Hepatocyte (in vitro differentiated cells): ENCODE measurements around the gene COQ6. TPM values are rescaled to one million over a fixed set of nuclear protein-coding genes. Genes with fewer than 3 reads are reported as not detected.
A peak's percentile ranks its signal among the peaks of the same experiment; 100 is the strongest.

ENCODE experiments used
- DNase-seq: peaks from one replicate; pipeline ENCODE4 v3.0.0-alpha.2; 2016; ENCODE audit warnings: low spot score
- H2AFZ ChIP-seq: fragments of 200-600 bp; sonication (generic); 2 replicates; pipeline ENCODE4 v1.6.0; 2016; ENCODE audit warnings: antibody characterized with exemption, mild to moderate bottlenecking
- H3K27ac ChIP-seq: fragments of 200-600 bp; sonication (generic); 2 replicates; pipeline ENCODE4 v1.5.1; 2016; ENCODE audit warnings: mild to moderate bottlenecking
- H3K27me3 ChIP-seq: fragments of 200-600 bp; sonication (generic); 2 replicates; pipeline ENCODE4 v1.6.1; 2016
- H3K36me3 ChIP-seq: fragments of 200-600 bp; sonication (generic); replicated peaks from 2 replicates; pipeline ENCODE4 v1.5.1; 2016; ENCODE audit warnings: low read depth; ENCODE audit not compliant: insufficient read depth
- H3K4me1 ChIP-seq: fragments of 200-600 bp; sonication (generic); 2 replicates; pipeline ENCODE4 v1.5.1; 2016; ENCODE audit warnings: mild to moderate bottlenecking, moderate library complexity; ENCODE audit not compliant: insufficient read depth
- H3K4me2 ChIP-seq: fragments of 200-600 bp; sonication (generic); 2 replicates; pipeline ENCODE4 v1.6.0; 2016
- H3K4me3 ChIP-seq: fragments of 200-600 bp; sonication (generic); 2 replicates; pipeline ENCODE4 v1.5.1; 2016; ENCODE audit warnings: mild to moderate bottlenecking
- H3K79me2 ChIP-seq: fragments of 200-600 bp; sonication (generic); 2 replicates; pipeline ENCODE4 v1.6.0; 2017; ENCODE audit warnings: mild to moderate bottlenecking
- H3K9me2 ChIP-seq: fragments of 200-600 bp; sonication (generic); replicated peaks from 2 replicates; pipeline ENCODE4 v1.6.0; 2017; ENCODE audit warnings: mild to moderate bottlenecking; ENCODE audit not compliant: insufficient read depth
- H3K9me3 ChIP-seq: fragments of 200-600 bp; sonication (generic); 2 replicates; pipeline ENCODE4 v1.5.1; 2016; ENCODE audit warnings: low read depth, mild to moderate bottlenecking
- H4K20me1 ChIP-seq: fragments of 200-600 bp; sonication (generic); 2 replicates; pipeline ENCODE4 v1.6.0; 2016; ENCODE audit warnings: mild to moderate bottlenecking; ENCODE audit not compliant: insufficient read depth, poor library complexity, severe bottlenecking
- EZH2 ChIP-seq: fragments of 200-600 bp; sonication (generic); IDR thresholded peaks from 2 replicates; pipeline ENCODE4 v1.6.1; 2016; ENCODE audit warnings: antibody characterized with exemption, mild to moderate bottlenecking, borderline replicate concordance
- EZH2phosphoT487 ChIP-seq: fragments of 200-600 bp; sonication (generic); IDR thresholded peaks from one replicate; pipeline ENCODE4 v1.6.1; 2018; ENCODE audit warnings: antibody characterized with exemption, mild to moderate bottlenecking, low read depth, moderate library complexity; ENCODE audit not compliant: unreplicated experiment, severe bottlenecking
- WGBS: methylation state at CpG from one replicate; pipeline ENCODE4 v1.1.6; 2016; ENCODE audit warnings: low lambda C conversion rate; ENCODE audit errors: missing lambda C conversion rate; 5-methylcytosine and 5-hydroxymethylcytosine counted together
- polyA plus RNA-seq: library from polyadenylated mRNA; unstranded; fragments of >200 nt; fragmentation: Nextera tagmentation; extraction: Ambion mirVana; gene quantifications from 2 replicates; pipeline ENCODE4 v1.2.1, GENCODE V29; 2016
- total RNA-seq: library from RNA; depleted of rRNA; stranded (reverse); fragments of >200 nt; gene quantifications from 2 replicates; pipeline ENCODE4 v1.2.3, GENCODE V29; 2014
- TF ChIP-seq, protein P1 (sequence below): fragments of 200-600 bp; sonication (generic); IDR thresholded peaks from 2 replicates; pipeline ENCODE4 v1.5.1; 2016; ENCODE audit warnings: antibody characterized with exemption, mild to moderate bottlenecking; ENCODE audit not compliant: poor library complexity

The COQ6 gene
- total and polyA plus RNA-seq, 2 experiments from 2014 or later = 18.7 to 24.7 TPM

DNA sequence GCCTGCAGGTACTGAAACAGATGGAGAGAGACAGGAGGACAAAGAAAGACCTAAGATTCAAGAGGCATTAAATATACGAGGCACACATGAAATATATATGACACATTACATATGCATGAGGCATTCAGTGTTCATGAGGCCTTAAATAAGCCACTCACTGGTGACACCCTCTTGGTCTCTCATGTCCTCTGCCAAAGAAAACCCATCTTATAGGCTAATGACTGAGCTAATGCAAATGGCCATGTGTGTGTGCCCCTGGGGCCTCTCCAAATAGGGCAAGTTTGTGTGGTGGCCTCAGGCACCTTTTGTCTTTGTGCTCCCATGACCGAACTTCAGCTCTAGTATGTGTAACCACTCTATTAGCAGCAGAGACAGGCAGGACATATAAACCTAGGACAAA is 18.8 kb downstream of the COQ6 start:
- Histone ChIP-seq H2AFZ (no peak overlapping the region), H3K4me2 (no peak overlapping the region), H3K4me3 (no peak overlapping the region), H3K36me3 (no peaks in the 10 kb centered on the region), H3K9me3 (no peaks in the 10 kb centered on the region), H4K20me1 (no peaks in the 10 kb centered on the region), H3K27me3 (no peaks in the 10 kb centered on the region), H3K27ac (no peak overlapping the region), H3K9me2 (no peaks in the 10 kb centered on the region), H3K79me2 (no peaks in the 10 kb centered on the region), H3K4me1 (no peaks in the 10 kb centered on the region)
- DNase-seq = no peak
- WGBS = 96% methylated on average over 2 of the region's 2 CpGs
- TF ChIP-seq EZH2 (no peak), EZH2phosphoT487 (no peak)
- TF ChIP-seq, protein P1, sequence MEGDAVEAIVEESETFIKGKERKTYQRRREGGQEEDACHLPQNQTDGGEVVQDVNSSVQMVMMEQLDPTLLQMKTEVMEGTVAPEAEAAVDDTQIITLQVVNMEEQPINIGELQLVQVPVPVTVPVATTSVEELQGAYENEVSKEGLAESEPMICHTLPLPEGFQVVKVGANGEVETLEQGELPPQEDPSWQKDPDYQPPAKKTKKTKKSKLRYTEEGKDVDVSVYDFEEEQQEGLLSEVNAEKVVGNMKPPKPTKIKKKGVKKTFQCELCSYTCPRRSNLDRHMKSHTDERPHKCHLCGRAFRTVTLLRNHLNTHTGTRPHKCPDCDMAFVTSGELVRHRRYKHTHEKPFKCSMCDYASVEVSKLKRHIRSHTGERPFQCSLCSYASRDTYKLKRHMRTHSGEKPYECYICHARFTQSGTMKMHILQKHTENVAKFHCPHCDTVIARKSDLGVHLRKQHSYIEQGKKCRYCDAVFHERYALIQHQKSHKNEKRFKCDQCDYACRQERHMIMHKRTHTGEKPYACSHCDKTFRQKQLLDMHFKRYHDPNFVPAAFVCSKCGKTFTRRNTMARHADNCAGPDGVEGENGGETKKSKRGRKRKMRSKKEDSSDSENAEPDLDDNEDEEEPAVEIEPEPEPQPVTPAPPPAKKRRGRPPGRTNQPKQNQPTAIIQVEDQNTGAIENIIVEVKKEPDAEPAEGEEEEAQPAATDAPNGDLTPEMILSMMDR = no peak

DNA sequence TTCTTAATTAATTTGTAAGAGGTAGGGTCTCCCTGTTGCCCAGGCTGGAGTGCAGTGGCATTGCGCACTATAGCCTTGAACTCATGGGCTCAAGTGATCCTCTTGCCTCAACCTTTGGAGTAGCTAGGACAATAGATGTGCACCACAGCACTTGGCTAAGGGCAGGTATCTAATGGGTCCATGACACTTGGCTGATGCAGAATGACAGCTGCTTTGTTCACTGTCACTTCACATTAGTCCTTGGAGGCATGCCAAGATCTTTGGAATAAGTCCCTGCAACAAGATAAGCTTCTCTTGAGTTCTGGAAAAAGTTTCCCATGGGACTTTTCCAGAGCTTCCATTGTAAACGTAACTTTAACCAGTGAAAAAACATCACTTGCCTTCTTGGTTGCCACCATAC is 23.4 kb downstream of the COQ6 start:
- H3K79me2 ChIP-seq = no peaks in the 10 kb centered on the region
- H2AFZ ChIP-seq = no peak overlapping the region
- WGBS = 90% methylated on average over 2 of the region's 2 CpGs
- H3K4me2 ChIP-seq = no peak overlapping the region
- no peaks in the 10 kb centered on the region for H4K20me1 ChIP-seq
- H3K27ac ChIP-seq = no peak overlapping the region
- TF ChIP-seq EZH2phosphoT487 (no peak), EZH2 (no peak)
- TF ChIP-seq, protein P1 = no peak
- H3K4me1 ChIP-seq = peaks cover 21% of the 10 kb centered on the region
- no peaks in the 10 kb centered on the region for H3K36me3 ChIP-seq
- DNase-seq = no peak
- H3K27me3 ChIP-seq = no peaks in the 10 kb centered on the region
- no peaks in the 10 kb centered on the region for H3K9me2 ChIP-seq
- no peaks in the 10 kb centered on the region for H3K9me3 ChIP-seq
- H3K4me3 ChIP-seq = no peak overlapping the region

DNA sequence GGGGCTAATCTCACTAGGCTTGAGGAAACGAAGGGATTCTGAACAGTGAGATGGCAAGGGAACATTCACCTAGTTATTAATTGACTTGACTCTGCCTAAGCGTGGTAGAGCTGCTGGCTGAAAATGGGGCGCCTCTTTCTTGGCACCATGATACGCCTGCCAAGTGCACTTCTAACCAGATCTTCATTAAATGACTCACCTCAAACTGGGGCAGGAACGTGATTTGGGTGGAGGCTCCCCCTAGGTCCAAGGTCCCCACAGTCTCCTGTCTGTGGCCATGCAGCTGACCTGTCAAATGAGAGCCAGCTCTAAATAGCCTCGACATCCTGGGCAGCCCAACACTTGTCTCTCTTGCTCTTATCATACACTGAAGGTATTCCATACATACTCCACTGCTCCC is 26.0 kb downstream of the COQ6 start:
- Histone ChIP-seq H3K4me1 (peaks cover 28% of the 10 kb centered on the region), H3K79me2 (no peaks in the 10 kb centered on the region), H3K9me3 (no peaks in the 10 kb centered on the region), H3K4me3 (no peak overlapping the region), H3K27ac (no peak overlapping the region), H3K27me3 (no peaks in the 10 kb centered on the region), H3K9me2 (no peaks in the 10 kb centered on the region), H3K4me2 (no peak overlapping the region), H2AFZ (no peak overlapping the region), H3K36me3 (no peaks in the 10 kb centered on the region), H4K20me1 (no peaks in the 10 kb centered on the region)
- 92% methylated on average over 6 of the region's 6 CpGs for whole genome bisulfite sequencing
- DNase-seq = no peak
- no peak for TF ChIP-seq EZH2
- TF ChIP-seq, protein P1 = no peak
- no peak for TF ChIP-seq EZH2phosphoT487

GRCh38 chr14:73977896-73978295 is 27.8 kb downstream of the COQ6 start:
- Histone ChIP-seq H3K79me2 (no peaks in the 10 kb centered on the region), H4K20me1 (no peaks in the 10 kb centered on the region), H3K4me2 (peak overlapping the region; percentile 22), H3K36me3 (no peaks in the 10 kb centered on the region), H3K4me1 (peaks cover 28% of the 10 kb centered on the region), H3K9me3 (no peaks in the 10 kb centered on the region), H3K27me3 (no peaks in the 10 kb centered on the region), H2AFZ (no peak overlapping the region), H3K4me3 (no peak overlapping the region), H3K27ac (peak overlapping the region; percentile 72), H3K9me2 (no peaks in the 10 kb centered on the region)
- TF ChIP-seq EZH2 (no peak), EZH2phosphoT487 (no peak)
- TF ChIP-seq, protein P1 = no peak
- no peak for DNase-seq
- WGBS = 47% methylated on average over 4 of the region's 4 CpGs
